ENCODE results near the gene HTRA3. TPM values are rescaled to one million over a fixed set of nuclear protein-coding genes. Genes with fewer than 3 reads are reported as not detected.

The HTRA3 gene
- total RNA-seq, 1 experiment from 2014 or later = 2.8 TPM

DNA sequence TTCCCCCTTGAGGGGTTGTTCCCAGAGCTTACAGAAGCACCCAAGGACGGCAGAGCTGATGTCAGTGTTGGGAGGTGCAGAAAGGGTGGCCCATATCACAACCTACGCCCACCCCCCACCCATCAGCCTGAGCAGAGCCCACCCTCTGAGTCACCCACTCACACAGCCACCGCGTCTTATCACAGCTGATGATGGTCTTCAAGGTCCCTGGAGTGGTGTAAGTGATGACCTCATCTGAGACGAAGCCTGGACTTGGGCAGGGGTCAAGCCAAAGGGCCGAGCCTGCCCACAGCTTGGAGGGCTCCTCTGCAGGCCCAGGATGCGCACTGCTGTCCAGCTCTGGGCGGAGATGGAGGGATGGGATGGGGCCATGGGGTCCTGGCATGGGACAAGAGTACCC is 3.0 kb upstream of the HTRA3 start:
- Histone ChIP-seq H3K4me2 (ENCODE audit: low read length) (no peak overlapping the region), H4K20me1 (ENCODE audit: low read length) (no peaks in the 10 kb centered on the region), H3K36me3 (ENCODE audit: low read depth, low read length) (no peaks in the 10 kb centered on the region), H3K4me1 (ENCODE audit: insufficient read depth, low read length) (no peaks in the 10 kb centered on the region), H3K4me3 (ENCODE audit: low read length) (no peak overlapping the region), H3K79me2 (ENCODE audit: low read length) (no peaks in the 10 kb centered on the region), H3K27me3 (ENCODE audit: low read length) (no peaks in the 10 kb centered on the region), H3K27ac (ENCODE audit: low read length) (no peak overlapping the region), H2AFZ (ENCODE audit: low read length) (no peak overlapping the region), H3K9ac (ENCODE audit: low read length) (no peak overlapping the region), H3K9me2 (replicated peaks; ENCODE audit: low read length) (no peaks in the 10 kb centered on the region), H3F3A (ENCODE audit: low read length, unreplicated experiment) (no peaks in the 10 kb centered on the region), H3K9me3 (ENCODE audit: low read length) (no peaks in the 10 kb centered on the region)
- no TSS peak for BruUV-seq (replicated peaks)
- ATAC-seq (no peak), DNase-seq (no peak)
- no peak for TF ChIP-seq EZH2 (IDR thresholded peaks at IDR 0.05; ENCODE audit: low read length, unreplicated experiment)
- no peak for TF ChIP-seq CTCF (conservative IDR thresholded peaks at IDR 0.05; ENCODE audit: low read depth, low read length)
- TF ChIP-seq EZH2phosphoT487 (IDR thresholded peaks at IDR 0.05; ENCODE audit: borderline replicate concordance, low read length) = no peak
- ChIA-PET CTCF (interaction anchor here (1.0 to 1.5 kb wide), 2 partner anchors 90 to 144 kb away, joined by 4 to 7 read pairs; no protein-coding TSS in a partner anchor), POLR2A (ENCODE audit: unreplicated experiment) (no interaction called here)
- intact Hi-C loops (cut with micrococcal nuclease) = no loop called here

DNA sequence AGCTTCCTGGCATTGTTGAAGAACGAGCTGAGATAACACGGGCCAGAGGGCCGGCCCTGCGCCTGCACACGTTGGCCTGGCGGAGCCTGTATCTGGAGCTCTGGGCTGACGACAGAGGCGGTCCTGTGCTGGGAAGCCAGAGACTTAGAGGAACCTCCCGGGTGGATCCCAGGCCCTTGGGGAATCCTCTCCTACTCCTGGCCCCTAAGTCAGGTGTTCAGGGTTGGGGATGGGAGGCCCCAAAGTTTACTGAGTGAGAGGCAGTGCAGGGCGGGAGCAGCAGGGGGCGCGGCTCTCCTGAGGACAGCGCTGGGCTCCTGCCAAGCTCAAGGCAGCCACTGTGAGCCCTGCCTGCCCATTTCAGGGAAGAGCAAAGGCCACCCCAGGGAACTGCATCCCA is 2.5 kb upstream of the HTRA3 start:
- no peak overlapping the region for H3K27ac ChIP-seq (ENCODE audit: low read length)
- H3K4me2 ChIP-seq (ENCODE audit: low read length) = no peak overlapping the region
- no peaks in the 10 kb centered on the region for H3K79me2 ChIP-seq (ENCODE audit: low read length)
- H4K20me1 ChIP-seq (ENCODE audit: low read length) = no peaks in the 10 kb centered on the region
- H3K36me3 ChIP-seq (ENCODE audit: low read depth, low read length) = no peaks in the 10 kb centered on the region
- H2AFZ ChIP-seq (ENCODE audit: low read length) = no peak overlapping the region
- no peak overlapping the region for H3K4me3 ChIP-seq (ENCODE audit: low read length)
- no peaks in the 10 kb centered on the region for H3K9me2 ChIP-seq (replicated peaks; ENCODE audit: low read length)
- no peaks in the 10 kb centered on the region for H3F3A ChIP-seq (ENCODE audit: low read length, unreplicated experiment)
- no peak overlapping the region for H3K9ac ChIP-seq (ENCODE audit: low read length)
- H3K27me3 ChIP-seq (ENCODE audit: low read length) = no peaks in the 10 kb centered on the region
- ATAC-seq (peak; percentile 68), DNase-seq (peak; percentile 68)
- no TSS peak for BruUV-seq (replicated peaks)
- TF ChIP-seq EZH2 (IDR thresholded peaks at IDR 0.05; ENCODE audit: low read length, unreplicated experiment) (no peak), EZH2phosphoT487 (IDR thresholded peaks at IDR 0.05; ENCODE audit: borderline replicate concordance, low read length) (no peak), CTCF (conservative IDR thresholded peaks at IDR 0.05; ENCODE audit: low read depth, low read length) (peak; percentile 72)
- ChIA-PET POLR2A (ENCODE audit: unreplicated experiment) (no interaction called here), CTCF (interaction anchor here (1.0 to 1.5 kb wide), 2 partner anchors 90 to 143 kb away, joined by 4 to 7 read pairs; no protein-coding TSS in a partner anchor)
- no peaks in the 10 kb centered on the region for H3K4me1 ChIP-seq (ENCODE audit: insufficient read depth, low read length)
- no peaks in the 10 kb centered on the region for H3K9me3 ChIP-seq (ENCODE audit: low read length)
- intact Hi-C loops (cut with micrococcal nuclease) = loop anchor here (1.0 kb wide), 1 partner anchor 136 kb away; no protein-coding TSS in a partner anchor

GRCh38 chr4:8268211-8268610 is 1.3 kb upstream of the HTRA3 start:
- Histone ChIP-seq H3K4me3 (ENCODE audit: low read length) (no peak overlapping the region), H3K27me3 (ENCODE audit: low read length) (no peaks in the 10 kb centered on the region), H3K9me2 (replicated peaks; ENCODE audit: low read length) (no peaks in the 10 kb centered on the region), H3K4me2 (ENCODE audit: low read length) (no peak overlapping the region), H3F3A (ENCODE audit: low read length, unreplicated experiment) (no peaks in the 10 kb centered on the region), H3K27ac (ENCODE audit: low read length) (no peak overlapping the region), H3K36me3 (ENCODE audit: low read depth, low read length) (no peaks in the 10 kb centered on the region), H3K9ac (ENCODE audit: low read length) (no peak overlapping the region), H3K4me1 (ENCODE audit: insufficient read depth, low read length) (no peaks in the 10 kb centered on the region), H2AFZ (ENCODE audit: low read length) (no peak overlapping the region), H3K79me2 (ENCODE audit: low read length) (no peaks in the 10 kb centered on the region), H4K20me1 (ENCODE audit: low read length) (no peaks in the 10 kb centered on the region), H3K9me3 (ENCODE audit: low read length) (no peaks in the 10 kb centered on the region)
- intact Hi-C loops (cut with micrococcal nuclease) = no loop called here
- CTCF ChIA-PET = interaction anchor here (1.5 kb wide), 1 partner anchor 91 kb away, joined by 4 read pairs; no protein-coding TSS in a partner anchor
- no peak for TF ChIP-seq EZH2phosphoT487 (IDR thresholded peaks at IDR 0.05; ENCODE audit: borderline replicate concordance, low read length)
- ATAC-seq = no peak
- no peak for DNase-seq
- no TSS peak for BruUV-seq (replicated peaks)
- POLR2A ChIA-PET (ENCODE audit: unreplicated experiment) = no interaction called here
